ENCODE measurements around the gene RALGDS. TPM values are rescaled to one million over a fixed set of nuclear protein-coding genes. Genes with fewer than 3 reads are reported as not detected.

Gene RALGDS
- total RNA-seq, 3 donors from 2014 or later: 38.3 to 59.4 (median 44.2) TPM

GRCh38 chr9:133111808-133112662 is 9.0 kb downstream of the RALGDS start:
- peak in 2 of 3 donors; percentile 23 to 58 for DNase-seq
- no peak for ATAC-seq
- Histone ChIP-seq H3K9me3 (no peaks in the 10 kb centered on the region), H3K4me1 (ENCODE audit: low read depth) (peaks cover 38% of the 10 kb centered on the region), H3K36me3 (ENCODE audit: low read depth) (peaks cover 7% of the 10 kb centered on the region), H3K4me3 (no peak overlapping the region)
- intact Hi-C loops (cut with DNase I, micrococcal nuclease): no loop called here
- TF ChIP-seq CTCF (IDR thresholded peaks at IDR 0.05): no peak

GRCh38 chr9:133109931-133110650 is 10.9 kb downstream of the RALGDS start:
- H3K9me3 ChIP-seq: no peaks in the 10 kb centered on the region
- peak in 1 of 3 donors; percentile 30 for DNase-seq
- intact Hi-C loops (cut with DNase I, micrococcal nuclease): no loop called here
- H3K4me3 ChIP-seq: no peak overlapping the region
- peaks cover 7% of the 10 kb centered on the region for H3K36me3 ChIP-seq (ENCODE audit: low read depth)
- no peak for ATAC-seq
- TF ChIP-seq CTCF (IDR thresholded peaks at IDR 0.05): no peak
- H3K4me1 ChIP-seq (ENCODE audit: low read depth): peaks cover 22% of the 10 kb centered on the region

- H3K9me3 ChIP-seq: no peaks in the 10 kb centered on the region
- DNase-seq: peak in 2 of 3 donors; percentile 18 to 43
- no peak overlapping the region for H3K4me3 ChIP-seq
- H3K36me3 ChIP-seq (ENCODE audit: low read depth): peaks cover 7% of the 10 kb centered on the region
- ATAC-seq: no peak
- TF ChIP-seq CTCF (IDR thresholded peaks at IDR 0.05): no peak
- intact Hi-C loops (cut with DNase I, micrococcal nuclease): no loop called here
- H3K4me1 ChIP-seq (ENCODE audit: low read depth): peaks cover 12% of the 10 kb centered on the region
Measured at GRCh38 chr9:133108794-133109641, 12.0 kb downstream of the RALGDS start.

GRCh38 chr9:133107961-133108793 is 12.9 kb downstream of the RALGDS start:
- Histone ChIP-seq H3K4me3 (no peak overlapping the region), H3K9me3 (no peaks in the 10 kb centered on the region), H3K36me3 (ENCODE audit: low read depth) (peaks cover 7% of the 10 kb centered on the region), H3K4me1 (ENCODE audit: low read depth) (peaks cover 9% of the 10 kb centered on the region)
- TF ChIP-seq CTCF (IDR thresholded peaks at IDR 0.05): no peak
- no peak for ATAC-seq
- peak in 1 of 3 donors; percentile 33 for DNase-seq
- intact Hi-C loops (cut with DNase I, micrococcal nuclease): no loop called here
